Brain microvascular endothelial cell (primary cell): Measurements from ENCODE around the gene PEX7.

Experiments used
- DNase-seq: peaks from one replicate; pipeline ENCODE4 v3.0.0-alpha.2; 2020
- H3K27ac ChIP-seq: fragments of 250-450 bp; sonication (Bioruptor Pico); 2 replicates; pipeline ENCODE4 v1.5.1; 2020; ENCODE audit warnings: mild to moderate bottlenecking, moderate library complexity
- H3K27me3 ChIP-seq: fragments of 250-450 bp; sonication (Bioruptor Pico); replicated peaks from 2 replicates; pipeline ENCODE4 v1.5.1; 2020; ENCODE audit warnings: mild to moderate bottlenecking
- H3K36me3 ChIP-seq: fragments of 250-450 bp; sonication (Bioruptor Pico); replicated peaks from 2 replicates; pipeline ENCODE4 v1.5.1; 2020; ENCODE audit warnings: mild to moderate bottlenecking
- H3K4me3 ChIP-seq: 2 replicates; pipeline ENCODE4 v1.5.1; 2011; ENCODE audit warnings: low read depth, mild to moderate bottlenecking, control low read depth, low read length, moderate library complexity
- in situ Hi-C: cut with HindIII; loops from 2 replicates; pipeline ENCODE4 v1.10.0; 2017; ENCODE audit warnings: low sequenced_read_pairs, low pct_ligation_motif_present
- TF ChIP-seq, protein P1 (sequence below): IDR thresholded peaks from 2 replicates; pipeline ENCODE4 v1.5.1; 2011; ENCODE audit warnings: low read depth, mild to moderate bottlenecking, moderate library complexity, low read length, control low read depth, inconsistent platforms; ENCODE audit errors: missing control alignments

PEX7 gene

DNA sequence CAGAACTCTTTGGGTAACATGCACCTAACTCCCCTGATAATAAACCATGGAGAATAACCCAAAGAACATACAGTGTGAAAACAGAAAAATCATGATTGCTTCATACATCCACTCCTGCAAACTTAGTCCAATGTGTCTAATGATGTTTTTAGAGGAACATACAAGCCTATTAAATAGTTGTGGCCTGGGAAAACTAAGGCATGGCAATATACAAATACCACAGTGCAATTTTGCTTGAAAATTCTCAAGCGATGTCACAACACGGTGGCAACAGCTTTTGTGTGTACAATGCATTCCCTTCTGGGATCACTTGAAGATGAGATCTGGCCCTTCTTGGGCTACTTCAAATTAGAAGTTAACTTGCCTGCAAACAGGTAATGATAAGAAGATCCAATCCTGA is 46.8 kb upstream of the PEX7 start:
- in situ Hi-C loops = no loop called here
- H3K4me3 ChIP-seq = no peak overlapping the region
- no peak overlapping the region for H3K27ac ChIP-seq
- TF ChIP-seq, protein P1, sequence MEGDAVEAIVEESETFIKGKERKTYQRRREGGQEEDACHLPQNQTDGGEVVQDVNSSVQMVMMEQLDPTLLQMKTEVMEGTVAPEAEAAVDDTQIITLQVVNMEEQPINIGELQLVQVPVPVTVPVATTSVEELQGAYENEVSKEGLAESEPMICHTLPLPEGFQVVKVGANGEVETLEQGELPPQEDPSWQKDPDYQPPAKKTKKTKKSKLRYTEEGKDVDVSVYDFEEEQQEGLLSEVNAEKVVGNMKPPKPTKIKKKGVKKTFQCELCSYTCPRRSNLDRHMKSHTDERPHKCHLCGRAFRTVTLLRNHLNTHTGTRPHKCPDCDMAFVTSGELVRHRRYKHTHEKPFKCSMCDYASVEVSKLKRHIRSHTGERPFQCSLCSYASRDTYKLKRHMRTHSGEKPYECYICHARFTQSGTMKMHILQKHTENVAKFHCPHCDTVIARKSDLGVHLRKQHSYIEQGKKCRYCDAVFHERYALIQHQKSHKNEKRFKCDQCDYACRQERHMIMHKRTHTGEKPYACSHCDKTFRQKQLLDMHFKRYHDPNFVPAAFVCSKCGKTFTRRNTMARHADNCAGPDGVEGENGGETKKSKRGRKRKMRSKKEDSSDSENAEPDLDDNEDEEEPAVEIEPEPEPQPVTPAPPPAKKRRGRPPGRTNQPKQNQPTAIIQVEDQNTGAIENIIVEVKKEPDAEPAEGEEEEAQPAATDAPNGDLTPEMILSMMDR = no peak
- no peak for DNase-seq
- no peaks in the 10 kb centered on the region for H3K36me3 ChIP-seq
- no peaks in the 10 kb centered on the region for H3K27me3 ChIP-seq

DNA sequence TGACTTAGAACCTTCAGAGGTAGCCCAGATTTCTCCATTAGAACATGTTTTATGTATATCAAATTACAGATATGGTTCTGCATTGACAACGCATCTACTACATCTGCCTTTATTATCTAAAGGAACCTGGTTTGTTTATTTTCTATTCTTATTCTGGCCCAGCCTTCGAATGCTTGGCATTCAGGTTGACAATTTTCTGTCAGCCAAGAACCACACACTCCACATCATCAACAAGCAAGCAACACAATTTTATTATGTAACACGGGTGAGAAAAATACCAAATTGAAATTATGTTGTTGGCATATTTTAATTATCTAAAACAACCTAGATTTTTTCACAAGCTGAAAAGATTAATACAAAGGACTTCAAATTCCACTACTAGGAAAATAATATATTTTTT is 44.7 kb upstream of the PEX7 start:
- H3K27ac ChIP-seq = no peak overlapping the region
- no peaks in the 10 kb centered on the region for H3K36me3 ChIP-seq
- H3K27me3 ChIP-seq = no peaks in the 10 kb centered on the region
- in situ Hi-C loops = no loop called here
- DNase-seq = no peak
- TF ChIP-seq, protein P1 = no peak
- no peak overlapping the region for H3K4me3 ChIP-seq

- no peak for DNase-seq
- Histone ChIP-seq H3K4me3 (no peak overlapping the region), H3K36me3 (no peaks in the 10 kb centered on the region), H3K27me3 (no peaks in the 10 kb centered on the region), H3K27ac (no peak overlapping the region)
- in situ Hi-C loops = no loop called here
- TF ChIP-seq, protein P1 = no peak
Observed at GRCh38 chr6:136779682-136780081, 42.7 kb upstream of the PEX7 start.

DNA sequence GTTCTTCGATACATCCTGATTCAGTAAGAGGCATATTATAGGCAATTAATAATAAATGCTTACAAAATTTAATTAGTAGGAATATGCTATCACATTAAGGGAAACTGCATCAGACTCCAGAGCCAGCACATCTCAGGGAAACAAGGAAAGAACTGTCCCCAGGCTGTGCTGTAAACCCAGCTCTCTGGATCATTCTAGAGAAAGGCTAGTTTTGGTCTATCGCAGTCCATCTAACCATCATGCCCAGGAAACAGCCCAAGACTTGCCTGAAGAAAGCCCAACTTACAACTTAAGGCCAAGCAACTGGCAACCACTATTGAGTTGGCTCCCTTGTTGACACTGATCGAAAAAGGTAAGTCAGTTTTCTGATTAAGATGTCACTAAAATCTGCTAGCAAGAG is 41.4 kb upstream of the PEX7 start:
- no peak overlapping the region for H3K27ac ChIP-seq
- TF ChIP-seq, protein P1 = no peak
- H3K27me3 ChIP-seq = no peaks in the 10 kb centered on the region
- DNase-seq = no peak
- in situ Hi-C loops = no loop called here
- no peaks in the 10 kb centered on the region for H3K36me3 ChIP-seq
- H3K4me3 ChIP-seq = no peak overlapping the region

GRCh38 chr6:136782021-136782770 is 40.2 kb upstream of the PEX7 start:
- in situ Hi-C loops = no loop called here
- Histone ChIP-seq H3K36me3 (no peaks in the 10 kb centered on the region), H3K27me3 (no peaks in the 10 kb centered on the region), H3K4me3 (no peak overlapping the region), H3K27ac (peak overlapping the region; percentile 40)
- DNase-seq = no peak
- TF ChIP-seq, protein P1 = no peak

- no peaks in the 10 kb centered on the region for H3K36me3 ChIP-seq
- TF ChIP-seq, protein P1 = no peak
- no peaks in the 10 kb centered on the region for H3K27me3 ChIP-seq
- DNase-seq = no peak
- H3K27ac ChIP-seq = peak overlapping the region; percentile 40
- in situ Hi-C loops = no loop called here
- H3K4me3 ChIP-seq = no peak overlapping the region
Observed at GRCh38 chr6:136783021-136783420, 39.4 kb upstream of the PEX7 start.
